ENCODE measurements around the gene ZGRF1. TPM values are rescaled to one million over a fixed set of nuclear protein-coding genes. Genes with fewer than 3 reads are reported as not detected.

ZGRF1 gene
- total and polyA plus RNA-seq, 2 donors (not counting 3 experiments of a cell fraction or from before 2014, with no cell fraction given) = 2.4 to 14.4 TPM

- no peaks in the 10 kb centered on the region for H3K9me1 ChIP-seq (replicated peaks; ENCODE audit: control insufficient read depth, extremely low read depth, insufficient read depth, low read length)
- no TSS peak for BruUV-seq (replicated peaks)
- TF ChIP-seq MYC (IDR thresholded peaks at IDR 0.05; ENCODE audit: low read depth, low read length) = no peak
- TF ChIP-seq CTCF (IDR thresholded peaks at IDR 0.05; ENCODE audit: extremely low read depth in 1 of 2, insufficient read depth in 1 of 2, low read depth in 1 of 2, low read length in 2 of 2) = no peak
- no peak for TF ChIP-seq FOS (IDR thresholded peaks at IDR 0.05; ENCODE audit: borderline replicate concordance, insufficient read depth, low read length)
- no peak for TF ChIP-seq JUN (IDR thresholded peaks at IDR 0.05; ENCODE audit: borderline replicate concordance, insufficient read depth, insufficient read length, low read depth)
- no peak for TF ChIP-seq GATA2 (IDR thresholded peaks at IDR 0.05; ENCODE audit: insufficient read depth, insufficient read length, low read depth, low read length)
- TF ChIP-seq EZH2 (IDR thresholded peaks at IDR 0.05; ENCODE audit: borderline replicate concordance, low read depth, low read length, severe bottlenecking) = no peak
- TF ChIP-seq POLR2A (IDR thresholded peaks at IDR 0.05; ENCODE audit: low read depth, low read length) = no peak
- TF ChIP-seq POLR2AphosphoS5 (IDR thresholded peaks at IDR 0.05; ENCODE audit: insufficient read depth, low read depth, low read length) = no peak
- TF ChIP-seq, protein P1, sequence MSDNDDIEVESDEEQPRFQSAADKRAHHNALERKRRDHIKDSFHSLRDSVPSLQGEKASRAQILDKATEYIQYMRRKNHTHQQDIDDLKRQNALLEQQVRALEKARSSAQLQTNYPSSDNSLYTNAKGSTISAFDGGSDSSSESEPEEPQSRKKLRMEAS (IDR thresholded peaks at IDR 0.05; ENCODE audit: insufficient read depth, insufficient read length) = no peak
- no peak overlapping the region for H2AFZ ChIP-seq (ENCODE audit: low read depth, low read length)
- FAIRE-seq (no peak), DNase-seq (ENCODE audit: low read depth, low spot score) (no peak)
- ChIA-PET CTCF (no interaction called here), POLR2A (no interaction called here)
- H3K4me3 ChIP-seq (replicated peaks in 1 of 3; ENCODE audit: insufficient read depth in 1 of 3, low read depth in 1 of 3, low read length in 3 of 3) = no peak overlapping the region
- H3K9me3 ChIP-seq (replicated peaks; ENCODE audit: control insufficient read depth, insufficient read depth, low read length) = no peaks in the 10 kb centered on the region
- H3K27me3 ChIP-seq (ENCODE audit: control insufficient read depth in 2 of 2, insufficient read depth in 2 of 2, low read length in 2 of 2) = peaks cover 80 to 97% of the 10 kb centered on the region in 2 experiments
- intact Hi-C loops (cut with micrococcal nuclease) = loop anchor here (5.0 kb wide), 1 partner anchor 1895 kb away; the partner anchor contains the start of gene PITX2
- peaks cover 3% of the 10 kb centered on the region for H4K20me1 ChIP-seq (replicated peaks; ENCODE audit: control insufficient read depth, extremely low read depth, insufficient read depth, low read length)
- H3K36me3 ChIP-seq (ENCODE audit: control insufficient read depth in 2 of 2, extremely low read depth in 1 of 2, insufficient read depth in 2 of 2, low read length in 2 of 2) = no peaks in the 10 kb centered on the region
- H3K4me2 ChIP-seq (ENCODE audit: insufficient read depth, low read length) = no peak overlapping the region
- no peak overlapping the region for H3K9ac ChIP-seq (replicated peaks; ENCODE audit: extremely low read depth, insufficient read depth, low read length)
- H3K4me1 ChIP-seq (ENCODE audit: control insufficient read depth, extremely low read depth, insufficient read depth, low read length) = peaks cover 5% of the 10 kb centered on the region
- dilution Hi-C loops (cut with MboI; ENCODE audit: extremely low pct_ligation_motif_present, low sequenced_read_pairs) = no loop called here
- no peak overlapping the region for H3K27ac ChIP-seq (ENCODE audit: insufficient read depth, low read depth, low read length)
- H3K79me2 ChIP-seq (ENCODE audit: control insufficient read depth, insufficient read depth, low read length) = no peaks in the 10 kb centered on the region
Observed at GRCh38 chr4:112517067-112517634, 119.6 kb downstream of the ZGRF1 start.

Data from endothelial cell of umbilical vein (primary cell).